GM18520 (cell line): ENCODE data around the gene TCP11X1.
"Not testable (repeated sequence)": the region's sequence is repeated elsewhere in the genome, so short reads cannot be mapped to it uniquely, and the experiment has no call there.

ENCODE experiments used
- ATAC-seq: cut with Tn5 transposase; IDR thresholded peaks from one replicate; pipeline ENCODE4 v1.9.1; 2021; ENCODE audit not compliant: unreplicated experiment

Gene TCP11X1

DNA sequence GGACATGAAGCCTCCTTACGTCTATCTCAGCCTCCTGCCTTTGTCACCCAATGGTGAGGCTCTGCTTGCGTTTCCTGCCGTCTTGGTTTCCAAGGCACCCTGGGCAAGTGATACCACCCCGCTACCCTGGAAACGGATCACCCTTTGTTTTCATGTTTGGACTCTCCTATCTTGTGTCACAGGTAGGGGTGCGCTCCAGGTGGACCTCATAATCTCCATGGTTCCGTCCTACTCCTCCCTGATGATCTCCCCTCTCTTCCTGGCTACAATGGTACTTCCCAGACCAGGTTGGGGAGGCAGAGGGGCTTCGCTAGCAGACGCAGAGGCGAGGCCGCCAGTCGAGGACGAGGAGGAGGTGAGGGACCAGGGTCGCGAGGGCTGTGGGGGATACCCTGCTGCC is at the start of gene TCP11X1:
TSS of gene TCP11X1 (plus strand) at position 316 of the 400 bp plus-strand sequence.
- not testable (repeated sequence) for ATAC-seq

GRCh38 chrX:102185967-102186720 is 29.0 kb upstream of the TCP11X1 start:
- no peak for ATAC-seq

- not testable (repeated sequence) for ATAC-seq
Observed at GRCh38 chrX:102207940-102208339, 7.2 kb upstream of the TCP11X1 start.

- ATAC-seq = not testable (repeated sequence)
Observed at GRCh38 chrX:102216497-102216896, 1.4 kb downstream of the TCP11X1 start.

DNA sequence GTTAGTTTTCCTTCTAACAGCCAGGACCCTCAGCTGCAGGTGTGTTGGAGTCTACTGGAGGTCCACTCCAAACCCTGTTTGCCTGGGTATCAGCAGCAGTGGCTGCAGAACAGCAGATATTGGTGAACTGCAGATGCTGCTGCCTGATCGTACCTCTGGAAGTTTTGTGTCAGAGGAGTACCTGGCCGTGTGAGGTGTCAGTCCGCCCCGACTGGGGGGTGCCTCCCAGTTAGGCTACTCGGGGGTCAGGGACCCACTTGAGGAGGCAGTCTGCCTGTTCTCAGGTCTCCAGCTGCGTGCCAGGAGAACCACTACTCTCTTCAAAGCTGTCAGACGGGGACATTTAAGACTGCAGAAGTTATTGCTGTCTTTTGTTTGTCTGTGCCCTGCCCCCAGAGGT is 20.6 kb downstream of the TCP11X1 start:
- ATAC-seq = not testable (repeated sequence)

- not testable (repeated sequence) for ATAC-seq
Observed at GRCh38 chrX:102240265-102240664, 25.2 kb downstream of the TCP11X1 start.

DNA sequence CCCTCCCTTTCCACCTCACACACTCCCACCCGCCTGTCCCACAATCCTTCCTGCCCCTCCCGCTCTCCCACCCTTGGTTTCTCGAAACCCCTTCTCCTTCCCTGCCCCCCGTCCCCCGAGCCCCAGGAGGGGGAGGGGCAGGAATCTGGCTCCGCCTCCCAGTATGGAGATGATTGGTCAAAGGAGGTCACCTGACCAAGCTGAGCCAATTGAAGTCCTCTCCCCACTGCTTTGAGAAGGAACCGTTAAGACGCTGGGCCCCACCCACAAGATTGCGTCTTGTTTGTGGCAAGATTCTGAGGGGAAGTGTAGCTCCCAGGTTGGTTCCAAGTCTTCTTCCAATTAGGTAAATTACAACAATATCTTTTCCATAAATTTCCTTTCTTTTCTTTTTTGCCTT is 31.8 kb downstream of the TCP11X1 start, which contains the start of gene NXF2:
TSS of gene NXF2 (plus strand) at position 275 of the 400 bp plus-strand sequence. CDS start 59,912 bp downstream, outside the sequence.
- not testable (repeated sequence) for ATAC-seq

DNA sequence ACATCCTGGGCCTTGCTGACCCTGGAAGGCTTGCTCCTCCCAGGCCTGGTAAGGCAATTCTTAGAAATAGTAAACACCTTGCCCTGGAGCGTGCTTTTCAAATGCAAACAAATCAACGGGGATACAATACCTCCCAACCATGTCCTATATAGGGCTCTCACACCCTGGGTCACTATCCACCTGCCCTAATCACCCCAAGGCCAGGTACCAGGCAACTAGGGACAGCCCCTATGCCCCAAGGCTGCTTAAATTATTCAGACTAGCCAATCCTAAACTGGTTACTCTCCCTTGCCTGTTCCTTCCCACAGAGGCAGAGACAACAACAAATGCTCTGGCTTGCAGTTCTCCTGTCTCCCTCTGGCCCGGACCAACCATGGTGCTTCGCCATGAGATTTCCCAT is 57.1 kb downstream of the TCP11X1 start:
- not testable (repeated sequence) for ATAC-seq
